ENCODE measurements around the gene BLM. TPM values are rescaled to one million over a fixed set of nuclear protein-coding genes. Genes with fewer than 3 reads are reported as not detected.

Gene BLM
- total RNA-seq, 4 donors from 2014 or later, result 1.3 to 3.4 (median 2.0) TPM

GRCh38 chr15:90769375-90769774, 52.2 kb downstream of the BLM start:
- TF ChIP-seq POLR2A (IDR thresholded peaks at IDR 0.05) (no peak), CTCF (IDR thresholded peaks at IDR 0.05) (no peak)
- DNase-seq, result no peak
- 29 to 63% methylated on average over 7 to 8 of the region's 10 CpGs for WGBS, 2 donors
- no peaks in the 10 kb centered on the region for H3K4me1 ChIP-seq
- H3K36me3 ChIP-seq, result no peaks in the 10 kb centered on the region
- no peaks in the 10 kb centered on the region for H3K9me3 ChIP-seq
- intact Hi-C loops (cut with DNase I), result no loop called here
- no peaks in the 10 kb centered on the region for H3K27me3 ChIP-seq
- H3K27ac ChIP-seq, result no peak overlapping the region
- H3K4me3 ChIP-seq, result no peak overlapping the region

GRCh38 chr15:90773485-90773884, 56.3 kb downstream of the BLM start:
- Histone ChIP-seq H3K36me3 (no peaks in the 10 kb centered on the region), H3K27me3 (no peaks in the 10 kb centered on the region), H3K4me1 (no peaks in the 10 kb centered on the region), H3K9me3 (no peaks in the 10 kb centered on the region), H3K27ac (no peak overlapping the region), H3K4me3 (no peak overlapping the region)
- intact Hi-C loops (cut with DNase I), result no loop called here
- TF ChIP-seq POLR2A (IDR thresholded peaks at IDR 0.05) (no peak), CTCF (IDR thresholded peaks at IDR 0.05) (no peak)
- 96 to 100% methylated on average over 1 of the region's 1 CpG for WGBS, 2 donors
- no peak for DNase-seq

GRCh38 chr15:90774731-90775514, 57.8 kb downstream of the BLM start:
- Histone ChIP-seq H3K36me3 (no peaks in the 10 kb centered on the region), H3K27me3 (no peaks in the 10 kb centered on the region), H3K4me1 (no peaks in the 10 kb centered on the region), H3K27ac (no peak overlapping the region), H3K4me3 (no peak overlapping the region), H3K9me3 (no peaks in the 10 kb centered on the region)
- TF ChIP-seq POLR2A (IDR thresholded peaks at IDR 0.05), result no peak
- TF ChIP-seq CTCF (IDR thresholded peaks at IDR 0.05), result no peak
- 85 to 88% methylated on average over 5 of the region's 5 CpGs for WGBS, 2 donors
- no peak for DNase-seq
- intact Hi-C loops (cut with DNase I), result no loop called here

- H3K27ac ChIP-seq, result peak overlapping the region in 1 of 4 donors; percentile 5
- no peaks in the 10 kb centered on the region for H3K4me1 ChIP-seq
- no peaks in the 10 kb centered on the region for H3K36me3 ChIP-seq
- intact Hi-C loops (cut with DNase I), result no loop called here
- no peak overlapping the region for H3K4me3 ChIP-seq
- H3K9me3 ChIP-seq, result no peaks in the 10 kb centered on the region
- 77 to 87% methylated on average over 3 of the region's 3 CpGs for WGBS, 2 donors
- TF ChIP-seq POLR2A (IDR thresholded peaks at IDR 0.05) (no peak), CTCF (IDR thresholded peaks at IDR 0.05) (no peak)
- DNase-seq, result no peak
- H3K27me3 ChIP-seq, result no peaks in the 10 kb centered on the region
These were observed 63.8 kb downstream of the BLM start for GRCh38 chr15:90780916-90781315.

GRCh38 chr15:90782442-90782841, 65.3 kb downstream of the BLM start:
- no peak for DNase-seq
- intact Hi-C loops (cut with DNase I), result no loop called here
- Histone ChIP-seq H3K4me3 (no peak overlapping the region), H3K27me3 (no peaks in the 10 kb centered on the region), H3K36me3 (no peaks in the 10 kb centered on the region), H3K9me3 (no peaks in the 10 kb centered on the region), H3K4me1 (no peaks in the 10 kb centered on the region), H3K27ac (no peak overlapping the region)
- 67 to 82% methylated on average over 2 of the region's 2 CpGs for WGBS, 2 donors
- no peak for TF ChIP-seq CTCF (IDR thresholded peaks at IDR 0.05)
- no peak for TF ChIP-seq POLR2A (IDR thresholded peaks at IDR 0.05)
